ENCODE results near the gene GPR108.
A peak's percentile ranks its signal among the peaks of the same experiment; 100 is the strongest.
"Not testable (repeated sequence)": the region's sequence is repeated elsewhere in the genome, so short reads cannot be mapped to it uniquely, and the experiment has no call there.

Gene GPR108

GRCh38 chr19:6737284-6737872 lies at the start of gene GPR108:
TSS of gene GPR108 (minus strand) at chr19:6737580. CDS start at chr19:6737576, 4 bp downstream.
- peak; percentile 100 for DNase-seq (ENCODE audit: low read depth)
- TF ChIP-seq CTCF (conservative IDR thresholded peaks at IDR 0.05; ENCODE audit: low read depth, low read length): no peak
- peak within 1 kb of the TSS; percentile 93 for H3K4me3 ChIP-seq (ENCODE audit: low read length)

- DNase-seq (ENCODE audit: low read depth): no peak
- TF ChIP-seq CTCF (conservative IDR thresholded peaks at IDR 0.05; ENCODE audit: low read depth, low read length): no peak
- no peak overlapping the region for H3K4me3 ChIP-seq (ENCODE audit: low read length)
These were observed 41.8 kb upstream of the GPR108 start for GRCh38 chr19:6779206-6779605.

GRCh38 chr19:6778386-6778785 lies 41.0 kb upstream of the GPR108 start:
- DNase-seq (ENCODE audit: low read depth): no peak
- no peak overlapping the region for H3K4me3 ChIP-seq (ENCODE audit: low read length)
- no peak for TF ChIP-seq CTCF (conservative IDR thresholded peaks at IDR 0.05; ENCODE audit: low read depth, low read length)

GRCh38 chr19:6777434-6777833 lies 40.1 kb upstream of the GPR108 start:
- TF ChIP-seq CTCF (conservative IDR thresholded peaks at IDR 0.05; ENCODE audit: low read depth, low read length): no peak
- H3K4me3 ChIP-seq (ENCODE audit: low read length): no peak overlapping the region
- DNase-seq (ENCODE audit: low read depth): no peak

GRCh38 chr19:6776999-6777398 lies 39.6 kb upstream of the GPR108 start:
- no peak for DNase-seq (ENCODE audit: low read depth)
- no peak overlapping the region for H3K4me3 ChIP-seq (ENCODE audit: low read length)
- no peak for TF ChIP-seq CTCF (conservative IDR thresholded peaks at IDR 0.05; ENCODE audit: low read depth, low read length)

- H3K4me3 ChIP-seq (ENCODE audit: low read length); DNase-seq (ENCODE audit: low read depth): not testable (repeated sequence)
These were observed 38.7 kb upstream of the GPR108 start for GRCh38 chr19:6776045-6776444.

GRCh38 chr19:6774821-6775707 lies 37.7 kb upstream of the GPR108 start:
- DNase-seq (ENCODE audit: low read depth): no peak
- TF ChIP-seq CTCF (conservative IDR thresholded peaks at IDR 0.05; ENCODE audit: low read depth, low read length): no peak
- H3K4me3 ChIP-seq (ENCODE audit: low read length): no peak overlapping the region
